Stomach smooth muscle (tissue), 2 donors: ENCODE measurements around the gene RAC2.

Experiments
- H3K27ac ChIP-seq: one replicate; pipeline ENCODE4 v1.7.0; 2013; ENCODE audit warnings: mild to moderate bottlenecking, low read length, inconsistent platforms
- H3K27me3 ChIP-seq, 2 donors: one replicate each; pipeline ENCODE4 v1.7.0; 2013; ENCODE audit warnings: low read length in 2 of 2; ENCODE audit not compliant: insufficient read depth in 2 of 2, control insufficient read depth in 1 of 2
- H3K36me3 ChIP-seq, 2 donors: one replicate each; pipeline ENCODE4 v1.7.0; 2013; ENCODE audit warnings: low read length in 2 of 2; ENCODE audit not compliant: control insufficient read depth in 2 of 2, insufficient read depth in 2 of 2
- H3K4me1 ChIP-seq: one replicate; pipeline ENCODE4 v1.7.0; 2013; ENCODE audit warnings: low read length; ENCODE audit not compliant: control insufficient read depth, insufficient read depth
- H3K4me3 ChIP-seq, 2 donors: one replicate each; pipeline ENCODE4 v1.7.0; 2013; ENCODE audit warnings: low read length in 2 of 2
- H3K9ac ChIP-seq, 2 donors: one replicate each; pipeline ENCODE4 v1.7.0; 2013; ENCODE audit warnings: low read length in 2 of 2, mild to moderate bottlenecking in 1 of 2
- H3K9me3 ChIP-seq, 2 donors: one replicate each; pipeline ENCODE4 v1.7.0; 2013; ENCODE audit warnings: low read length in 2 of 2; ENCODE audit not compliant: control insufficient read depth in 2 of 2
- donor health status: healthy.
- donor health status: Pancreatic carcinoma.

Gene RAC2

GRCh38 chr22:37214731-37215030, 29.4 kb downstream of the RAC2 start:
- Histone ChIP-seq H3K27ac (no peak overlapping the region), H3K27me3 (peaks cover 0 to 13% of the 10 kb centered on the region in 2 donors), H3K9ac (no peak overlapping the region), H3K9me3 (no peaks in the 10 kb centered on the region), H3K4me1 (no peaks in the 10 kb centered on the region), H3K4me3 (no peak overlapping the region), H3K36me3 (no peaks in the 10 kb centered on the region)

- H3K27ac ChIP-seq: no peak overlapping the region
- H3K27me3 ChIP-seq: peaks cover 0 to 15% of the 10 kb centered on the region in 2 donors
- no peaks in the 10 kb centered on the region for H3K36me3 ChIP-seq
- no peak overlapping the region for H3K9ac ChIP-seq
- no peak overlapping the region for H3K4me3 ChIP-seq
- no peaks in the 10 kb centered on the region for H3K9me3 ChIP-seq
- H3K4me1 ChIP-seq: no peaks in the 10 kb centered on the region
Measured at GRCh38 chr22:37213941-37214730, 29.9 kb downstream of the RAC2 start.

GRCh38 chr22:37213218-37213855, 30.7 kb downstream of the RAC2 start:
- no peaks in the 10 kb centered on the region for H3K4me1 ChIP-seq
- H3K9me3 ChIP-seq: no peaks in the 10 kb centered on the region
- H3K4me3 ChIP-seq: no peak overlapping the region
- H3K27me3 ChIP-seq: peaks cover 0 to 15% of the 10 kb centered on the region in 2 donors
- no peaks in the 10 kb centered on the region for H3K36me3 ChIP-seq
- H3K27ac ChIP-seq: no peak overlapping the region
- no peak overlapping the region for H3K9ac ChIP-seq

- no peak within 1 kb of the TSS for H3K9ac ChIP-seq
- no peaks in the 10 kb centered on the region for H3K36me3 ChIP-seq
- H3K4me1 ChIP-seq: no peaks in the 10 kb centered on the region
- H3K4me3 ChIP-seq: no peak within 1 kb of the TSS
- no peaks in the 10 kb centered on the region for H3K9me3 ChIP-seq
- H3K27ac ChIP-seq: no peak within 1 kb of the TSS
- H3K27me3 ChIP-seq: peaks cover 0 to 17% of the 10 kb centered on the region in 2 donors
Measured at GRCh38 chr22:37212174-37212906, 31.7 kb downstream of the RAC2 start, which contains the start of gene SSTR3. Gene SSTR3, minus strand, starts transcription at chr22:37212477. Its CDS starts 4,674 bp downstream, at chr22:37207803.

GRCh38 chr22:37211866-37212173, 32.2 kb downstream of the RAC2 start:
- Histone ChIP-seq H3K9me3 (no peaks in the 10 kb centered on the region), H3K4me1 (no peaks in the 10 kb centered on the region), H3K4me3 (no peak overlapping the region), H3K27me3 (peaks cover 0 to 17% of the 10 kb centered on the region in 2 donors), H3K36me3 (no peaks in the 10 kb centered on the region), H3K9ac (no peak overlapping the region), H3K27ac (no peak overlapping the region)

GRCh38 chr22:37211075-37211865, 32.8 kb downstream of the RAC2 start:
- Histone ChIP-seq H3K4me3 (no peak overlapping the region), H3K9me3 (no peaks in the 10 kb centered on the region), H3K4me1 (no peaks in the 10 kb centered on the region), H3K27me3 (peaks cover 0 to 17% of the 10 kb centered on the region in 2 donors), H3K36me3 (no peaks in the 10 kb centered on the region), H3K27ac (no peak overlapping the region), H3K9ac (no peak overlapping the region)

- Histone ChIP-seq H3K36me3 (no peaks in the 10 kb centered on the region), H3K4me1 (no peaks in the 10 kb centered on the region), H3K27ac (no peak overlapping the region), H3K4me3 (no peak overlapping the region), H3K9ac (no peak overlapping the region), H3K27me3 (peaks cover 0 to 17% of the 10 kb centered on the region in 2 donors), H3K9me3 (no peaks in the 10 kb centered on the region)
Measured at GRCh38 chr22:37210041-37210803, 33.8 kb downstream of the RAC2 start.

- Histone ChIP-seq H3K4me3 (no peak overlapping the region), H3K27me3 (peaks cover 0 to 17% of the 10 kb centered on the region in 2 donors), H3K4me1 (no peaks in the 10 kb centered on the region), H3K9me3 (no peaks in the 10 kb centered on the region), H3K36me3 (no peaks in the 10 kb centered on the region), H3K9ac (no peak overlapping the region), H3K27ac (no peak overlapping the region)
Measured at GRCh38 chr22:37209140-37209845, 34.8 kb downstream of the RAC2 start.

GRCh38 chr22:37208401-37209139, 35.5 kb downstream of the RAC2 start:
- no peaks in the 10 kb centered on the region for H3K36me3 ChIP-seq
- H3K4me3 ChIP-seq: no peak overlapping the region
- no peak overlapping the region for H3K27ac ChIP-seq

More at GRCh38 chr22:37208401-37209139, 35.5 kb downstream of the RAC2 start:
- H3K9ac ChIP-seq: no peak overlapping the region
- peaks cover 0 to 14% of the 10 kb centered on the region in 2 donors for H3K27me3 ChIP-seq
- no peaks in the 10 kb centered on the region for H3K4me1 ChIP-seq
- H3K9me3 ChIP-seq: no peaks in the 10 kb centered on the region
